Inflammatory macrophage (primary cell): Measurements from ENCODE around the gene RAI1.

Experiments
- DNase-seq, 2 donors: peaks; one replicate each; pipeline ENCODE4 v3.0.0-alpha.2; 2020 to 2022

Gene RAI1

DNA sequence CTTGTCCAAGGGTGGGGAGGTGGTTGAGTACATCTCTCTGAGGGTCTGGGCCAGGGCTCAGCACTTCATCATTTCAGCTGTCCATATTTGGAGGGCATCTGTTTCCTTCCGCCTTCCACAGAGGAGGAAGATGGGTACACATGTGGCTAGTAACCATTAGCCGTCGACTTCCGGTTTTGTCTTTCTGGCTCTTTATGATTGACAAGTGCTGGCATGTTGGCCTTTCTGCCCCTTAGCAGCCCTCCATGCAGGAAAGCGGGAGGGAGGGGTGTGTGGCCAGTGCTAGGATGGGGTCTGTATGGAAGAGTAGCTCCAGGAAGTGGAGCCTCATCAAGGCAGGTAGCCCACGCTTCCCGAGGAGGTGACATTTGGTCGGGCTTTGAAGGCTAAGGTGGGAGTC is 69.6 kb downstream of the RAI1 start:
- DNase-seq: peak; percentile 73 to 82

DNA sequence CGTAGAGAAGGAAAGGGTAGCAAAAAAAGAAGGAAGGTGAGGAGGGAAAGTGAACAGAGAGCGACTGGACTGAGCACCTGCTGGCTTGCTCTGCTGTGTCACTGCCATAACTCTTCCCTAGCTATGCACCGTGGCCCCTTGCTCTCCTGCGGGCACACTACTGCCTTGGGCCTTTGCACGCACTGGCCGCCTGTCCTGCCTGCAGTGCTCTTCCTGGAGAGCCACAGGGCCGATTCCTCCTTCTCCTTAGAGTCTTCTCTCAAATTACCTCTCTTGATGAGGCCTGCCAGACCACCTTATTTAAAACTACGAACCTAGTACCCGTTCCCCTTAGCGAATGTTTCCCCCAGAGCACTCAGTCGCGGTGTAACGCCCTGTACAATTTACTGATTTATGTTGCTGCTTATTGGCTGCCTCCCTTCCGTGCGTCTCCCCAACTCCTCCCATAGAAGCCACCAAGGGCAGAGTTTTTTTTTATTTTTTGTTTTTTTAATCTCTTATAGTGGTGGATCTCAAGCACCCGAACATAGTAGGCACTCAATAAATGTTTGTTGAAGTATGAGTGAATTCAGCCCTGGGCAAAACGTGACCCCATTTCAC is 70.3 kb downstream of the RAI1 start:
- DNase-seq: no peak

DNA sequence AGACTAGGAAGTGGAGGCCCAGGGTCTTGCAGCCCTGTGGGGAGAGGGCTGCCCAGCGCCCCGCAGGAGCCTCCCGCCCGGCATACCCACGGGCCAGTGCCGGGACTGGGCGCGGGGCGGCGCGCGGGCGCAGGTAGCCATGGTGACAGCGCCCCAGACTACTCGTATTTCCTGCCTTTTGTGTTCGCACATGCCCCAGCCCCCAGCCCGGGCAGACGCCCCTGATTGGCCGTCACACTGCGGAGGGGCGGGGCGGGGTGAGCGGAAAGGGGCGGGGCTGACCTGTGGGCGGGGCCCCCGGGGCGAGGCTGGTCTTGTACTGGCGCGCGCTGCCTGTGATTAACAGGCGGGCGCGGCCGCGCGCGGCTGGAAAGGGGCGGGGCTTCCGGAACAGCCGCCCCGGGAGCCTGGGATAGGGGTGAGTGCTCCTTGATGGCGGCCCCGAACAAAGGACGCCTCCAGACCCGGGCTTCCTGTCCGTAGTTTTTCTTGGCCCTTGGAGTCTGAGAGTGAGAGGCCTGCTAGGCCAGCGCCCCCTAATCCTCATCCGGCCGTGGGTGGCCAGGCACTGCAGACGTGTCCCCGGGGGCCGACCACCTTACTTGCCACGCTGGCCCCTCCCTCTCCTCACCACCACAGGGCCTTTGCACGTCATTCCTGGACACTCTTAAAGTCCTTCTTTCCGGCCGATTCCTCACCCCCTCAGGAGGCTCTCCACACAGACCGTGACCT is 71.0 kb downstream of the RAI1 start:
- peak; percentile 96 to 97 for DNase-seq

DNA sequence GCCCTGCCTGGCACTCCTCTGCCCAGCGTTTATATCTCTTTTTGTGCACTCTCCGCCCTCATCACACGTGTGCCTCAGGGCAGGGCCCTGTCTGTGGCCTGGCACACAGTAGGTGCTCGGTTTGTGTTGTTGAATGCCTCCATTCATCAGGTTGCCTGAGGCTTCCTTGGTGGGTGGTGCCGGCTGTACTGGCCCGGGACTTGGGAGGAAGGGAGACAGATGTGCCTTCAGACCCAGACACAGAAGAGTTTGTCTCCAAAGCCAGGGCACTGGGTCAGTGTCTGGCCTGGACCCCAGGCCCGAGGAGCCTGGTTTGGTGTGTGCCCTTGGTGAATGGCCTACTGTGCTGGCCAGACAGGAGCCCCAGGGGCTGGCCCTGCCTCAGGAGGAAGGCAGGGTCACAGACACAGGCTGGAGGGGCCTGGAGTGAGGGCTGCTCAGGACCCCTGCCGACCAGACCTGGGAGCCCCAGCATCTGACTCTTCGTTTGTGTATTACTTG is 71.6 kb downstream of the RAI1 start:
- no peak for DNase-seq

DNA sequence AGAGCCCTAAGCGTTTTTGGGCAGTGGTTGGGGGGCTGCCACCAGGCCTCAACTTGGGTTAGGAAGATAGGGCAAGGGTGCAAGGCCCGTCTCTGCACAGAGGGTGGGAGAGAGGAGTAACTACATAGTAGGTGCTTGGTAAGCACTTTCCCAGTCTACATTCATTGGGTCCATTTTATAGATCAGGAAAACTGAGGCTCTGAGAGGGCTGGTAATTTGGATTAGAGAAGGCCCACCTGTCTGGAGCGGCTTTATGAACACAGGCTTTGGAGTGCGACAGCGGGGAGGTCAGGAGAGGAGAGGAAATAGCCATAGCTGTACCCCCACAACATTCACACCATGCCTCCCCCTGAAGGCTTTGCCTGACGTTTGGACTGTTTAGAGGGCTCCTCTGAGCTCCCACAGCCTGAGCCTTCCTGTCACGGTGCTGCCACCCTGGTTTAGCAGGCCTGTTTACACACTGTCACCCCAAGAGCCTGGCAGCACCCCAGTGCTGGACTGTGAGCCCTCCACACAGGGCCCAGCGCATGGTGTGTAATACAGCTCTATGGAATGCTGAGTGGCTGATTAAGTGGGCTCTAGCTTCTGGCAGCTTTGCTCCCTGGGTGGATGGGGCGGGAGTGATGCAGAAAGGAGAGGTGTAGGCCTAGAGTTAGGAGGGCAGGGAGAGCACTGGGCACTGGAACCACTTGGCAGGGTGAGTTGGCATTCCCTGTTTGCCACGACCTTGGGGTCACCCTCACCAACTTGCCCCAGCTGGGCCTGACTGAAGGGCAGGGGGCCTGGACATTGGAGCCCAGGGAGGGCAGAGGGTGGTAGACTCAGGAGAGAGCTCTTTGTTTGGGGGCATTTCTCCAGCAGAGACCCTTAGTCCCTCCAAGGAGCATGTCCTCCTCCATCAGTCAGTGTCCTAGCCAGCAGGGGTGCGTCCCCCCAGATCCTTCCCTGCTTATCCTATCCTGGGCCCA is 73.7 kb downstream of the RAI1 start:
- DNase-seq: no peak

DNA sequence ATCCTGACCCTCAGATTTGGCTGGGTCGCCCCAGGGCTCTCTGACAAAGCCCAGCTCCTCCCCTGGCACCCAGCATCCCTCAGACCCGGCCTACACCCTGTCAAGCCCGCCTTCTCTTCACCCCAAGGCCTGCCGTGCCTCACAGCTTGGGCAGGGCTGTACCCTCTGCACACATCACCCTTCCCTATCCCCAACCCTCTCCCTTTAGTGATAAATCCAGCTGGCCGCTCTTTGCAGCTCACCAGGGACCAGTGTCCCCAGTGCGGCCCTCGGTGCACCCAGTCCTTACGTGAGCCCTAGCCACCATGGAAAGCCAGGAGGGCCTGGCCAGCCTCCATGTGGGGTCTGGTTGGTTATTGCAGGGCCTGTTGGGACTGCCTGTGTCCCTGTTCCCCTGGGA is 74.5 kb downstream of the RAI1 start:
- DNase-seq: no peak

DNA sequence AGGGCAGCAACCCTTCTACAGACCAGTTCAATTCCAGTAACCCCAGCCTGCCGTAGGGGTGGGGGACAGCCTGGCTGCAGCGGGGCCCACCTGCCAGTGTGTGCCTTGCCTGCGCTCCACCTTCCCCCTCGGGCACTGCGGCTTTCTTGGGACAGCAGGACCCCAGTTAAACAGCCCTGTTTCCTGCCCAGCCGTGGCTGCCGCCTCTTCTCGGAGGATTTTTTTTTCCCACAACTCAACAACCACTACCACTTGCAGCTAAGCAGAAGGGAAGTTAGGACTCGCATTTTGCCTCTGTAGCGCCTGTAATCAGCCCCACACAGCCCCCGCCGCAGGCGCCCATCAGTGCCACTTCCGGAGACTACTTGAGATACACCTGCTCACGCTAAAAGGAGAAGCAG is 76.1 kb downstream of the RAI1 start:
- no peak for DNase-seq

DNA sequence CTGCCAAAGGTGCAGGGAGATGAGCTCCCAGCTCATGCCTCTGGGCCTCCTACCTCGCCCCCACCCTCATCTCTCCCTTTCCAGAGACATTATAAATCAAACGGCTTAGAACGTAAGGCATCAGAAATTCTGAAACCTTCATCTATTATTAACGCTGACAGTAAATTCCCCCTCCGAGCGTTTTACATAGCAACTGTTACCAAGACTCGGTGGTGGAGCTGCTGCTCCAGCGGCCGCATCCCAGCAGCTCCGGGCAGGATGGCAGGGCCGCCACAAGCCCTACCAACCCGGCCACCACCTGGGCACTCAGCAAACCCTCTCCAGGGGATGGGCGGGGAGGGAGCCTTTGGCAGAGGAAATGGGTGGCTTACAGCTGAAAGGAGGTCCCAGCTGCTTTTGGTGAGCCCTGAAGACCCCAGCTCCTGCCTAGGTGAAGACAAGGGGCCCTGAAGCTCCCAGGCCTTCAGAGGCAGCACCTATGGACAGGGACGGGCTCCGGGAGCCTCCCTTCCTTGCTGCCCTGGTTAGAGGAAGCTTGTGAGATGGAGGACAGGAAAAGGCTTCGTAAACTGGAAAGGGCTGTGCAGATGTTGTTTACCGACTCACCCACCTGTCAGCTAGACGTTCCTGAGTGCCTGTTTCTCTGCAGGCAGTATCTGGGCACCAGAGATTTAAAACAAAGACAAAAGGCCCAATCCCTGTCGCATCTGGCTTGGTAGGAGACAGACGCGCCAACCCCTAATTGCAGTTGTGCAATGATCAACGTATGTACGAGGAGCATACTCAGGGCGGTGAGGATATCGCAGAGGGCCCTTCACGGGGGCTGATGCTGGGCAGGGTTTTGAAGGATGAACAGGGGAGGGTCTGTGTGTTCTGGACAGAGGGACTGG is 76.9 kb downstream of the RAI1 start:
- no peak for DNase-seq

DNA sequence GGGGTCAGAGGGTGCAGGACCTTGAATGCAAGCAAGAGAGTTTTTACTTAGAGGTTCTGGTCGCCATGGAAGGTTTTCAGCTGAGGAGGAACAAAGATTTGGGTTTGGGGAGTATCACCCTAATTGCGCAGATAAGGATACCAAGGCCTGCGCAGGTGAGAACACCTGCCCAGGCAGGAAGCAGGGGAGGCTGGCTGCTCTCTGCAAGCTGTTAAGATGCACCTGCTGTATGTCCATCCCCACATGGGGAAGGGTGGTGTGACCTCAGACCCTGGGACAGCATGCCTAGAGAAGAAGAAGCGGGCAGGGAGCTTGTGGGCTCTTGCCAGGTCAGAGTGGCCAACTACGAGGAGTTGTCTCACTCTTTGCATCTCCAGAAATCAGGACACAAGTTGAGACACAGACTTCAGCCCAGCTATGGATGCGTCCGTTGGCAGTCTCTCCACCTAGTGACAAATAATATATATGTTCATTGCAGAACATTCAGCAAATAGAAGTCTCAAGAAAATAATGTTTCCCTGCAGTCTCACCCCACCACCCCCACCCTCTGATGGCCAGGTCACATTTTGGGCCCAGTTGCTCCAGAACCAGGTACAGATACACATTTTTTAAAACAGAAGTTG is 77.8 kb downstream of the RAI1 start:
- no peak for DNase-seq

DNA sequence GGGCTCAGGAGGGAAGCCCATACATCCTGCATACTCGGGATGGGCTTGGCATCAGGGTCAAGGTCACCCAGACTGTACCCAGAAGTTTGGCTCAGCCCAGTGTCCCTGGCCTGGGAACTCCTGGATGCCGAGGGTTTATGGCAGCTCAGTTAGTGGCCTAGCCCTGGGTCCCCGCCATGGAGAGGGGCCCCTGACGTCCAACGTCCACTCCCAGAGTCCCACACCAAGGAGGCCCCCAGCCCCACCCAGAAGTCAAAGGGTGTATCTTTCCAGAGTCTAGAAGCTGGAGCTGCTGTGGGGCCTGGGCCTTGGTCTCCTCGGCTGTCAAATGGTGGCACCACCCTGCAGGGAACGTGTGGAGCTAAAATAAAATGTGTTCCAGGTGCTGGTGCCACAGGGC is 79.1 kb downstream of the RAI1 start:
- no peak for DNase-seq

DNA sequence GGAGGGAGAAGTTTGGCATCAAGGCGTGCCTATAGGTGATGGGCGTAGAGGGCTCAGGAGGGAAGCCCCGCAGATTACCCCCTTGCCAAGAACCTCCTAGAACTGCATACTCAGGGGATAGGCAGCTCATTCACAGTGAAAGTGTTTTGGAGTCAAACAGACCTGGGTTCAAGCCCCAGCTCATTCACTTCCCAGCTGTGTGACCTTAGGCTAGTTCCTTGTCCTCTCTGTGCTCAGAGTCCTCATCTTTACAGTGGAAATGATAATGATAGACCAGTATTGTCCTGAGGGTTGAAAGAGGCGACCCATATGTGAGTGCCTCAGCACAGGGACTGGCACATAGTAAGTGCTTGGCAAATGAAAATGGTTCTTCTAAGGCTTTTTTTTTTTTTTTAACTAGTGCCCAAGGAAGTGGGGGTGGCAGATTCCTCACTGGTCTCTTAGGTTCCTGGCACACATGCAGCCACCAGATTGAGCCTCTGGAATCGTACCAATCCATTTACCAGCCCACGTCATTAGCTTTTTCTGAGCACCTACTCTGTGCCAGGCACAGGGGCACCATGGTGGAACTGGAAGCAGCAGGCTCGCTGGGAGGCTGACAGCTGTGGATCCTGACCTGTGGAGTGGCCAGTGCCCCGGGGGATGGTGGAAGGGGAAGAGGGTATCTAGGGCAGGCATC is 79.8 kb downstream of the RAI1 start:
- DNase-seq: no peak

DNA sequence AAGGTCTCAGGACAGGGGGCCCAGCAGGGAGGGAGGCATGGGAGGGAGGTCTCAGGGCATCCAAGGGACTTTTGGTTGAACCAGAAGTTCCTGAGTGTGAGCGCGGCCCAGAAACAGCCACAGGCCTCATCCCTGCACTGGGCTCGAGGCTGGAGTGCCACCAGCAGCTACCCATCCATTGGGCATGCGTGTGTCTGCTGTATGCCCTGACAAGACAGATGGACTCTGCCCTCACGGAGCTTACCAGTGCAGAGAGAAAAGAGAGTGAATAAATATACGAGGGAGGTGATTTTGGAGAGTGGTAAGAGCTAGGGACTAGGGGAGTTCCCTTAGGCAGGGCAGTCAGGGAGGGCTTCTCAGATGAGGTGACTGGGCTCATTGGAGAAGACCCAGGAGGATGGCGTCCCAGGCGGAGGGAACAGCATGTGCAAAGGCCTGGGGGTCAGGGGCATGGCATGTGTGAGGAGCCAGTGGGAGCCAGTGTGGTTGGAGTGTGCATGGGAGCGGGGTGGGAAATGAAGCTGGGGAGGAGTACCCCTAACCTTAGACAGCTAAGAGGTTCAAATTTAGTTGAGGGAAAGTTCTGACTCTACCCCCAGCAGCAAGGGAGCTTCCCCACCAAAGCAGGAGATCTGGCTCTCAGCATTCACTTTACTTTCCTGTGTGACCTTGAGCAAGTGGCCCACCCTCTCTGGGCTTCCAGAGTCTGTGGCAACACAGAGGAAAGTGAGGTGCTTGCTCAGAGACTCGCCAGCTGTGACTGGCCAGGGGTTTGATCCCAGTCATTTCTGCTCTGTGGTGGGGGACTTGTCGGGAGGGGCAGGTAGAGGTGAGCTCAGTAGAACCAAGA is 80.9 kb downstream of the RAI1 start:
- DNase-seq: no peak

DNA sequence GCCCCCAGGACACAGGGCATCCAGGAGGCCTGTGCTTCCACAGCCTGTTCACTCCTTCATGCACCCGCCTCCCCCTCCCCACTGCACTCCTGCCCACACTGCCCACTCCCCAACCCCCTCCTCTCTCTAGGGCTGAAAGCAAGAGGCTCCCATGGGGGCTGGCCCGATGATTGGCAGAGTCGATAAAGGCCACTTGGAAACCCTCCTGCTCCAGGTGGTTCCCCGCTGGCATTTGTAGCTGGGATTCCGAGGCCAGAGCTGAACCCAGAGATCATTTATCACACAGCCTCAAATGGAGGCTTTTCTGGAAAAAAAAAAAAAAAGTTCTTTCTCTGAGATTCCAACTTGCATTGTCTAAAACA is 81.5 kb downstream of the RAI1 start:
- DNase-seq: no peak

DNA sequence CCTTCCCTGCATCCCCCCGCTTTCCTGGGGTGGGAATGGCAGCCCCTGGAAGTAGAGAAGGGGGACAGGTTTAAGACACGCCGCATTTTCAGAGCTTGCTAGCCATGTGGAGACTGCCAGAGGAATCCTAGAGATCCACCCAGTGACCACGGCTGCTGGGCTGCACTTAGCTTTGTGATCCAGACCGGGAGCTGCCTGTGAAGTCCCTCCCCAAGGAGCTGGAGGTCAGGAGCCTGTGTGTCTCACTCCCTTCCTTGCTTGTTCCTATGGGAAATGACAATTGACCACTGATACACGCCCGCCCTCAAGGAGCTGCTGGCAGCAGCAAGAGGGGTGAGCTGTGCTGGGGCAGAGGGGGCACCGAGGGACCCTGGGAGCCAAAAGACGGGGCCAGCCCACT is 81.9 kb downstream of the RAI1 start:
- no peak for DNase-seq

DNA sequence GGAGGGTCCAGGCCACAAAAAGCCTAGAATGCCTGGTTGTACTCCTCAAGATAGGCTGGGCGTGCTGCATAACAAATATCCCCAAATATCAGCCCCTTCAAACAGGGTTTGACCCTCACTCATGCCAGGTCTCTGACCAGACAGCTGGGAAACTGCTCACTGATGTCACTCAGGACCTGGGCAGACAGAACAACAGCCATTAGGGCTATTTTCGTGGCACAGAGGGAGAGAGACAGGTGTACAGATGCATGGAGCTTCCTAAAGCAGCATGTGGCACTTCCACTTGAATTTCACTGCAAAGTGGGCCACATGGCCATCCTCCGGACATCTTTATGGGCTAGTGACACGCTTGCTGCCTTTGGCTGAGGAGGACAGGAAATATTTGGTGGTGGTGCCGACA is 82.5 kb downstream of the RAI1 start:
- DNase-seq: no peak

DNA sequence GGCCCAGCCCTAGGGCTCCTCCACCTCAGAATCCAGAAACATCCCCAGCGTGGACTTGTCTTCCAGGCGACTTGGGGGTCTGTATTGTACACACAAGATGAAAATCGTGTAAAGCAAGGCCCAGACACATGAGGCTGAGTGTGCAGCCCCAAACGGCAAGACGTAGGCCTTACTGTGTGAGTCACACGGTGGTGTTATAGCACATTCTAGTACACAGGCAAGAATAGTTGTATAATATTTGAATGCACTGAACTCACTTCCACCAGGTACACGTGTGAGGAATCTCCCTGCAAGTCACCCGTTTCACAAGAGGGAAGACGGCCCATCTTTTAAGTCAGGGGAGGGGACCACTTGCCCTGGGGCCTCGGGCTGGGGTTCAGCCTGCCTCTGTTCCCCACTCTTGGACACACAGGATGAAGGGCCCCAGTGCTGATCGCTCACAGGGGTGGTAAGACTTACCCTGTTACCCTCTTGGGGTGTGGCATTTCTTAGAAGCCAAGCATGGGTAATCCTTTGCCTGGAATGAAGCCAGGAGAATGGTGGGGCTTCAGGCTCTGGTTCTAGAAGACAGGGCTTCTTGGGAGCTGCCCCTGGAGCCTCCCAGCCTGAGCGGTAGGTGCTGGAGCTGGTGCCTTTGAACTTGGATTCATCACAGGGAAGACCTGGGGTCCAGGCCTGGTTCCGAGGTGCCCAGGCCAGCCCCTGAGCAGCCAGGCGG is 84.3 kb downstream of the RAI1 start:
- DNase-seq: no peak

DNA sequence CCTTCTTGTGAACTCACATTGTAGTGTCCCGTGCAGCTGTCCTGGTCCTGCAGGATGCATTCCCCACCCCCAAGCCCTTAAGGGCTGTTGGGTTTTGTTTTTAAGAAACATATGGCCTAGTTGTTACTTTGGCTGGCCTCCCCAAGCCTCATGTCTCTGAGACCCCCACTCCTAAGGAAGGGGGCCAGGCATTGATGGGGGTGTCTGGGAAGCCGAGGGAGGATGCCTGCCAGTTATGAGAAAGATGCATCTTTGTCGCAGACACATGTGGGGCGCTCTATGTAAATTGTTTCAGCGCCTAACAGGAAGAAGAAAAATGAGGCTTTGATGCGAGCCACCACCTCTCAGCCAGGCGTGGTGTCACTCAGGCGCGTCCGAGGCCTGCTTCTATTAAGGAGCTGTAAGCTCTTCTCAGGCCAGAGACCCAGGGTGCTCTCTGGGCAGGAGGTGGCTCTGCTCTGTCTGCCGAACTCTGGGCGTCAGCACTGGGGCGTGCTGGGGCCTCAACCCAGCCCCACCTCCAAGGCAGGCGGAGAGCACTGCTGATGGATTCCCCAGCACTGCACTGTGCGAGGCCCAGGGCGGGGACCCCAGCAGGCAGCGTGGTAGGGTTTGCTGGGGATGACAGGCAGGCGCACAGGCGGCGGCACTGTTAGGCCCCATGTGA is 85.0 kb downstream of the RAI1 start:
- DNase-seq: no peak

DNA sequence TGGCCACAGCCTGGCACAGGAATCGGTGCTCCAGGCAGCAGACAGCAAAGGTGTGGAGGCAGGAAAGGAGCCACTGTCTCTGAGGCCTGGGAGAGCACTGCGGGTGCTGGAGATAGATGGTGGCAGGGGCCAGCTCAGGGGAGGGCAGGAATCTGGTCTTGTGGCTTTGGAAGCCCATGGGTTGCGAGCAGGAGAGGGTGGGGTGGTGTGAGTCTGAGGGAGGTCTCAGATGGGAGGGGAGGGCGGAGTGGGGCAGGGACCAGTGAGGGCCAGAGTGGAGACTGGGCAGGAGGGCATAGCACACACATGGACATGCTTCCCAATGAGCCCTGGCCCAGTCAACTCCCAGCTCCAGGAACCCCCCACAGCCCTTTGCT is 85.5 kb downstream of the RAI1 start:
- no peak for DNase-seq
